Measurements from ENCODE around the gene MYMK.
A peak's percentile ranks its signal among the peaks of the same experiment; 100 is the strongest.

The MYMK gene

DNA sequence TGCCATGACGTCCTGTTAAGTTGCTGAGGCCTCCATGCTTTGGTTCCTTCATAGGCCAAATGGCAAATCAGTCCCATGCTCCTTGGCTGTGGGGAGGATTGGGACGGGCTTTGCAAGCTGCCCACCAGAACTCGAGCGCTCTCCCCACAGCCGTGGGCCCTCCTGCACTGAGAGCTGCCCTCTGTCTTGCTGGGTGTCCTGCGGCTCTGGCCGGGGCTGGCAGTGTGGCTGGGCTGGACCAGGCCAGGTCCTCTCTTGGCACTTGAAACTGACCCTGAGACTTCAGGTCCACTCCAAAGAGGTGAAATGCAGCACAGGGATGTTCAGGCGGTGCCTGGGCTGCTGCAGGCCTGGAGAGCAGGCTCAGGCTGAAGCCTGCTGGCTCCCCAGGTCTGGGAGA is 7.0 kb downstream of the MYMK start:
- no peak for DNase-seq

DNA sequence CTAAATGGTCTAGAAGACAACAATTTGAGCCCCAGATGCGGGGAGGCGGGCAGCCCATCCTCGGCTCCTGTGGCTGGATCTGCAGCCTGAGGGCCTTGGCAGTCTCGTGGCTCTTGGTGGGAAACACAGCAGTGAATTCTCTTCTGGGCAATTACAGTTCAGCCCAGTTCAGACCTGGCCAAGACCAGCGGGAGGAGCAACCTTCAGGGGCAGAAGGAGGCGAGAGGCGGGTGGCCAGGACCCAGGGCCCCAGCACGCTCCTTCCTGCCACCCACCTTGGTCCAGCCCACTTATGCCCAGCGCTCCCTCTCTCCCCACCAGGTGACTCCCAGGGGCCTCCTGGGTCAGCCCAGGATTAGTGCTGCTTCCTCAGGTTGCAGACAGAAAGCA is 7.8 kb downstream of the MYMK start:
- no peak for DNase-seq

DNA sequence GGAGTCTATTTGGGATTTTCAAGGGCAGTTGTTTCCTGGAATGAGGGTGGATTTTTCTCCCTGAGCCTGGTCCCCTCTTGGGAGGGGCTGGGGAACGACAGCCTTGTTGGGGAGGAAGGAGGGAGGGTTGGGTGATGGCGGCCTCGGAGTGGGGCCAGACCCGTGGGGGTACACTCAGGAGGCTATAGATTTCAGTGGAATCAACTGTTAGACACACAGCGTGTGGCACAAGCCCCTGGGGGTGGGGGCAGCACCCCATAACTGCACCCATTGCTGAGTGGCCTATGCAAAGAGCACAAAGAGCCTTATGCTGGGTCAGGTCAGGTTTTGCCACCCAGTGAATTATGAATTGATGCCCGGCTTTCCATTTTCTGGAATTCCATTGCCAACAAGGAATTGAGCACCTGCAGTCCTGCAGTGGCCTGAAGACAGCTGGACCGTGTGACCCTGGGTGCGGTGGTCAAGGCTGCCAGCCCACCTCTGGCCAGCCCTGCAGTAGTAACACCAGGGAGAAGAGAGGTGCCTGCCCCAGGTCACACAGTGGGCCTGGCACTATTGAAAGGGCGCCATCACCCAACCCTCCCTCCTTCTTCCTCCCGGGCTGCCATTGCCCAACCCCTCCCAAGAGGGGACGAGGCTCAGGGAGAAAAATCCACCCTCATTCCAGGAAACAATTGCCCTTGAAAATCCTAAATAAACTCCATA is 8.4 kb downstream of the MYMK start:
- DNase-seq = no peak

DNA sequence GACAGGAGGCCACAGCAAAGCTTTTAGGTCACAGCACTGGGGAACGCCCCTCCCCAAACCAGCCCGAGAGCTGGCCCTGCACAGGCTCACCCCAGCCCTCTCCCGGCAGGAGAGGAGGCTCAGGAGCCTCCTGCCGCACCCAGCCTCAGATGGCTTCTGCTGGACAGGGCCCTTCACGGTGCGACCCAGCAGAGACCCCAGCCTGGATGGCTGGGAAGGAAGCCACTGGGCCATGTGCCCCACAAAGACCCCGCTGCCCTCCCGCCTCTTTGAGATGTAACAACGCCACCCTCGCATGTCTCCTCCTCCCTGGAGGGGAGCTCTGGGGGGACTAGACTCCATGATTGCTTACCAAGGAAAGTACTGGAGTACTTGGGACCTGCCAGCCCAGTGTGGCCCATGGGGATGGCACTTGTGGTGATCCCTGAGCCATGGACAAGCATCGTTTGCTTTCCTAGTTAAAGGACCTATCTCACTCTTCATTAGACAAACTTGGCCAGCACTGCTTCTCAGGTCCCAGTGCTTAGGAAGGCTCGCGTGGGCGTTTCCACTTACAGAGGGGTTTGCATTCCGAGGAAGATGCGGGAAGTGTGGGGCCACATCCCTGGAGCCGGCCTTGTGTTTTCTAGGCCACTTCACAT is 9.0 kb downstream of the MYMK start:
- DNase-seq = no peak

DNA sequence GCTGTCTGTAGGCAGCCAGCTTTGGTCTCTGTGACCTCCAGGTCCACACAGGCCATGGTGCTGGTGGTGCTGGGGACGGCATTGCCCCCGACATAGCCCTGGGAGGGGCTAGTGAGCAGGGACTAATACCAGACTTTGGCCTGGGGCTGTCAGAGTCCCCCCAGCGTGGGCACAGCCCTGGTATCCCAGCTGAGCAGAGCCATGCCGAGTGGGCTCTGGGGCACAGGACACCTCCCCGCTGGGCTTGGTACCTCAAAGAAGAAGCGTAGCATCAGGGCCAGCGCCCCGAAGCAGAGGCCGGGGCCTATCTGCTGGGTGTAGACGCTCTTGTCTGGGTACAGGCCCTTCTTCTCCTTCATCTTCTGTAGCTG is 9.5 kb downstream of the MYMK start:
- DNase-seq = no peak

DNA sequence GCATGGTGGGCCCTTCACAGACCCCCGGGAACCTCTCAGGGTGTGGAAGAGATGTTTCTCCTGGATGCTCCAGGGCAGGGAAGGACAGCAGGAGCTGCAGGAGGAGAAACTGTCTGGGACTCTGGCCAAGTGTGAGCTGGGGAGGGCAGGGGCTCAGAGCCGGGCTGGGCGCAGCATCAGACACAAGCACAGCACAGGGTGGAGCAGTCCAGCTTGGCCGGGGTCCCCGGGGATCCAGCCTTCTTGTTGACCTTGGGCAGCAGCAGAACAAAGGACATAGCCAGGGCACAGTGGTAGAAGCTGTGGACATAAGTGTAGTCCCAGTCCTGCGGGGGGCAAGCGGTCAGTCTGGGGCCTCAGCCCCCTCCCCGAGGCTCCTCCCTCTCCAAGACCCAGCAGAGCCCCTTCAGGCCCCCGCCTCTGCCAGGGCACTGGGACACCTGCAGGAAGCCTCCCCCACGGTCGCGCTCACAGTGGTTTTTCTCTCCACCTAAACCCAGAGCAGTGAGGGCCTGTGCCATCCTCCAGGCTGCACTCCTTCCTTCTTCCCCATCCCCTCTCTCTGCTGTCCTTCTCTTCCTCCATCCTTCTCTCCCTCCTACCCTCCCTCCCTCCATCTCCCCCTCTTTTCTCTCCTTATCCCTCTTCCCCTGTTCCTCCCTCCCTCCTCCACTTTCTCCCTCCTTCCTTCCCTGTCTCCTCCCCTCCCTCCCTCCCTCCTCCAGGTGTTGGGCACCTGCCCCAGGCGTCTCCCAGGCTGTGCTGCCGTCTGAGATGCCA is 10.1 kb downstream of the MYMK start:
- peak; percentile 40 for DNase-seq

DNA sequence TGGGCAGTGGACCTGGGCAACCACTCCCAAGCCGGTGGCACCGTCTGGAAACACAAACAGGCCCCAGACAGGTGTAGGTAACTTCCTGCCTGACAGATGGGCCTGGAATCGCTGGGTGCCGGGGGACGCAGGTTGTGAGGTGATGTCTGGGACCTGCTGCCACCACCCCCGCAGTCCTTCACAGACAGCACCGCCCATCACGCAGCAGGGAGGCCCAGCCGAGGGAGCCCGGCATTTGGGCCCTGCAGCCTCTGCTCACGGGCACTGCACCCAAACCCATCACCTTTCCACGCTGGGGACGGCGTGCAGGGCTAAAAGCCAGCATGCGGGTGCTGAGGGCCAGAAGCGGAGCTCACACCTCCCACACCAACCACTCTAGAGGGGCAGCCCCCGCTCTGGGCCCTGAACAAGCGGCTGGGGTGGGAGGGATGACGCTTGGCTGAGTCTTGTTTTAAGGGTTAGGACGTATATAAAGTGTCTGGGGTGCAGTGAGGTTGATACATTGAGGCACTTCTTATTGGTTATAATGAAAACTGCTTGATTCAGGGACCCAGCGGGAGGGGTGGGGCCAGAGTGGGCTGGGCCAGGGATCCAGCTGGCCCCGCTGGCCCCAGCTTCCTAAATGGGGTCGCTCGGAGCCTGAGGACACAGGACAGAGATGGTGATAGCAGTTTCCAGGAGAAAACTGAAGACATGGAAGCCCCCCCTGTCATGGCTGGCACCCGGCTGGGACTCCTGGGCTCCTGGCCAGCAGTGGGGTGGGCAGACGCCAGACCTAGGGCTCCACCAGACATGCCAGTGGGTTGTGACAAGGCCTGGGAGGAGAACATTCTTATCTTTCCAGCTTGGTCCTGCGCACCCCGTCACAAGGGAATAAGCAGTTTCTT is 11.3 kb downstream of the MYMK start:
- no peak for DNase-seq

DNA sequence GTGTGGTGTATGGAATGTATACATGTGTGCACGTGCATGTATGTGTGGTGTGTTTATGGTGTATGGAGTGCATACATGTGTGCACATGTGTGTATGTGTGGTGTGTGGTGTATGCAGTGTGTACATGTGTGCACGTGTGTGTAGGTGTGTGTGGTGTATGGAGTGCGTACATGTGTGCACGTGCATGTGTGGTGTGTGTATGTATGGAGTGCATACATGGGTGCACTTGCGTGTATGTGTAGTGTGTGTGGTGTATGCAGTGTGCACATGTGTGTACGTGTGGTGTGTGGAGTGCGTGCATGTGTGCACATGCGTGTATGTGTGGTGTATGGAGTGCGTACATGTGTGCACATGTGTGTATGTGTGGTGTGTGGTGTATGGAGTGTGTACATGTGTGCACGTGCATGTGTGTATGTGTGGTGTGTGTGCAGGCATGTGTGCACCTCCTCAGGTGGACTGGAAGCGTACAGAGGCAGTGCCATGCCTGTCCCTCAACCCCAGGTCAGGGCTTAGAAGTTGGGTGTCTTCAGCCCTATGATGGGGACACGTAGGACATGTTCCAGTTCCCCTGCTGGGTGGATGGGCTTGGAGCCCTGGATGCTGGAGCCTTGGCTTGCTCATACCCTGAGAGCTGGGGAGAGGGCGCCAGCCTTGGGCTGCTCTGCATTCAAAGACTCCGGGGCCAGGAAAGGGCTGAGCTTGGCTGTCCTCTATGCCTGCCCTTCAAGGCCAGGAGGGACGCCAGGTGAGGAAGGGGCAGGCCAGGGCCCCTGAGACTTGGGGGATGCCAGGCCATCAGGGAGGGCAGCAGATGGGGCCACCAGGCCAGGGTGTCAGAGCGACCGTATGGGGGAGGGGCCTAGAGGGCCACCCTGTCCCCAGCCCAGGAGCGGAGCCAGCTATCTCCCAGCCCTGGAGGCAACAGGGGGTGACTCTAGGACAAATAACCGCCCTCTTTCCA is 12.2 kb downstream of the MYMK start:
- DNase-seq = no peak

DNA sequence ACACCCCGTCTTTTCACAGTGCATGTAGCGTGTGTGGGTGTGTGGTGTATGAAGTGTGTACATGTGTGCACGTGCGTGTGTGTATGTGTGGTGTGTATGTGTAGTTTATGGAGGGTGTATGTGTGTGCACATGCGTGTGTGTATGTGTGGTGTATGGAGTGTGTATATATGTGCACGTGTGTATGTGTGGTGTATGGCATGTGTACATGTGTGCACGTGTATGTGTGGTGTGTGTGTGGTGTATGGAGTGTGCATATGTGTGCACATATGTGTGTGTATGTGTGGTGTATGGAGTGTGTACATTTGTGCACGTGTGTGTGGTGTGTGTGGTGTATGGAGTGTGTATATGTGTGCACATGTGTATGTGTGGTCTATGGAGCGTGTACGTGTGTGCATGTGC is 13.2 kb downstream of the MYMK start:
- no peak for DNase-seq

DNA sequence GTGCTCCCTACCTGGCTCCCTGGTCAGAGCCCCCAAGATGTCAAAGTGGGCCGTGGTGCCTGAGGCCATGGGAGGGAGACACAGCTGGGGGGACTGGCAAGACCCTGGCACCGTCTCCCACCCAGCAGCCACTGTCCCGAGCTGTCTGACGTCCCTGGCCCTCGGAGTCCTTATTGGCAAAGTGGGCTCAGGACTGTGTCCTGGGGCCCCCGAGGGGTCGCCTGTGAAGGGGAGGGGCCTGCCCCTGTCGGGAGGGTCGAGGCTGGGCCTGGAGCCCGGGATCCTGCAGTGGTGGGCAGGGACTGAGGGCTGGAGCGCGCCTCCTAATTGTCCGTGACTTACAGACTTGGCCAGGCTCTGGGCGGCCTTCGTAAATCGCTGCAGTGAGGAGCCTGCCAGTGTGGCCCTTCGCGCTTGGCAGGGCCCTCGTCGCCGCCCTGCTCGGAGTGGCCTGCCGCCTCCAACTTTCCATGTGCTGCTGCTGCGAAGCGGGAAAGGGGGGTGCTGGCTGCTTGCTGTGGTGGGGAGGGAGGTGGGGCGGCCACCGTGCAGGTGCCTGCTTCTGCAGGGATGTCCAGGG is 13.7 kb downstream of the MYMK start:
- no peak for DNase-seq

DNA sequence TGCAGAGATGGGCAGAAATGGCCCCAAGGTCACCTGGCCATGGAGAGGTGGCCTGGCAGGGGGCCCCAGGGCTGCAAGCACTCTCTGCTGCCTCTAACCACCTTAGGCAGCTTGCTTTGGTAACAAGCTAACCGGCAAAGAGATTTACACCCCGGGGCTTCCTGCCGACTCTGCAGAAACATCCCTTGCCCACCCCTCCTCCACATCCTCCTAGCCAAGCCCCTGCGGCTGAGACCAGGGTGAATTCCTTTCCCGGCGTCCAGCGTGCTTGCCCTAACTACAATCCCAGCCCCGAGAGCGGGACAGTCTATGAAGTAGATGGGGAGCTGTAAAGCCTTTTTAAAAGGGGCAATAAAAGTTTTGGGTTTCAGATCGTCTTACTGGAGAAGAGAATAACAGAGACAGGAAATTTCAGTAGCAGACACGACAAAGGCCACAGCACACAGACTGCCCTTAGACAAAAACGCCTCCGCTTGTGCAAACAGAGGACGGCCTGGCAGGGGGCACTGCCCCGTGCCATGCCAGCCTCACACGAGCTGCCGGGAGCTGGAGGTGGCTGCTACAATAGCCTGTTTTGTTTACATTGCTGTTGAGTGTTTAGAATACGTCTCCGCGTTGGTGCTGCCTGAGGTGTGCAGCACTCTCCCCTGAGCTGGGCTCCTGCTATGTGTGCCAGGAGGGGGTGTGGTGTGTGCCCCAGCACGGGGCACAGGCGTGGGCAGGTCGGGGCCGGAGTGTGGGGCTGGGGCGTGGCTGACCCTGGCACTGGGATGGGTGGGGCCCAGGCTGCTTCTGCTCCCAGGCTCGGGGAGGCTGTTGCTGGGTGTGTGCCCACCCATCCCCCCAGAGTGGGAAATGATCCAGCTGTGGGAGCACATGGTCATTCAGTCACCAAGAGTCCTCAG is 15.3 kb downstream of the MYMK start:
- DNase-seq = no peak

DNA sequence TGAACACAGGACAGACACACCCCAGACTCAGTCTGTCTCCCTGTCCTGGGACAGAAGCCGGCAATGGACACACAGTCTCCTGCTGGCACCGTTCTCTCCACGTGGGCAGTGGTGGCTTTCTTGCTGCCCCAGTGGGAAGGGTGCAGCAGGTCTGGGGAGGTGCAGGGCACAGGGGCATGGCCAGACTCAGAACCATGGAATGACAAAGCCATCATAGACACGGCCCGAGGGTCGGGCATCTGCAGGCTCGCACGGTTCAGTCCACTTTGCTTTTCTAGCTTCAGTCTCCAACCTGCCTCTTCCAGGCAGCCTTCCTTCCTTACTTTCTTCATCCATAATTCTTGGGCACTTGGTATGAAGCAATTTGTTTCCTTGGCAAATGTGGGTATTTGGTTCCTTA is 16.7 kb downstream of the MYMK start:
- no peak for DNase-seq

DNA sequence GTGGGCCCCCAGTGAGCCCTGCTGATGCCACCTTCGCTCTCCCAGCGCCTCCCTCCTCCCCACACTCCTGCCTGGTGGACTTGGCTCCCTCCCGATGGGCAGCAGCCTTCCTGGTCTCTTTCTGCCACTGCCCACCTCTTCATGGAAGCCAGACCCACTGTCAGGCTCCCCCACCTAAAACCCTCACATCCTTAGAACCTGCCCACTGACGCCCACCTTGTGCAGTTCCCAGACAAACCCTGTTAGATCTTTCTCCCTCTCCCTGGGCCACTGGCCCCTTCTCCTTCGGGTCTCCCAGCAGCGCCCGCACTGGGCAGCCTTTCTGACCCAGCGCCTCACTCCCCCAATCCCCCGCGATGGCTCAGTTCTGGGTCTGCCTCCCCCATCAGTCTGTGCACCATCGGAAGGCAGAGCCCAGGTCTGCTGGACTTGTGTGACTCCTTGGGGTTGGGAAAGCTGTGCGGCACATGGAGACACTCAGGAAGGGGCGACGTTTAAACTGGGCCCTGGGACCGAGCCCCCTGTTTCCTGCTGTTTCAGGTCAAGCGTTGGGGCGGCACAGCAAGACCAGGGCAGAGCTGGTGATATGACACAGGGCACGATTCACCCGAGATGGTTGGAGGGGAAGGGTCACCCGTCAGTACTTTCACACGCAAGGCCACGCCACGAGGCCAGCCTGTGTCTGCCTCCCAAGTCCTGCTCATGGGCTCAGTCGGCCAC is 17.4 kb downstream of the MYMK start:
- no peak for DNase-seq

DNA sequence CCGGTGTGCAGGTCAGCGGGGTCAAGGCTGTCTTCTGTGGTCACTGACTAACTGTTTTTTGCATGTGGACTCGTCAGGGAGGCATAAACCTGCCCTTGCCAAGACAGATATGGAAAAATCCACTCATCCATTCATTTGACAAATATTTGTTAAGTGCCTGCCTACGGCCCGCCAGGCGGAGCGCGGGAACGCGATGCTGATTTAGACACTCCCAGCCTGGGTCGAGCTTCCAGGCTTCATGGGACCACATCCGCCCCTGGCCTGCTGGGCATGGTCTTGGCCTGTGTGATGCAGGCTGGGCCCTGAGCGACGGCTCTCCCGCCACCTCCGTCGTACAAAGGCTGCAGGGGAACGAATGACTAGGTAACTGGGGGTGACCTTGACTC is 18.1 kb downstream of the MYMK start:
- DNase-seq = no peak

DNA sequence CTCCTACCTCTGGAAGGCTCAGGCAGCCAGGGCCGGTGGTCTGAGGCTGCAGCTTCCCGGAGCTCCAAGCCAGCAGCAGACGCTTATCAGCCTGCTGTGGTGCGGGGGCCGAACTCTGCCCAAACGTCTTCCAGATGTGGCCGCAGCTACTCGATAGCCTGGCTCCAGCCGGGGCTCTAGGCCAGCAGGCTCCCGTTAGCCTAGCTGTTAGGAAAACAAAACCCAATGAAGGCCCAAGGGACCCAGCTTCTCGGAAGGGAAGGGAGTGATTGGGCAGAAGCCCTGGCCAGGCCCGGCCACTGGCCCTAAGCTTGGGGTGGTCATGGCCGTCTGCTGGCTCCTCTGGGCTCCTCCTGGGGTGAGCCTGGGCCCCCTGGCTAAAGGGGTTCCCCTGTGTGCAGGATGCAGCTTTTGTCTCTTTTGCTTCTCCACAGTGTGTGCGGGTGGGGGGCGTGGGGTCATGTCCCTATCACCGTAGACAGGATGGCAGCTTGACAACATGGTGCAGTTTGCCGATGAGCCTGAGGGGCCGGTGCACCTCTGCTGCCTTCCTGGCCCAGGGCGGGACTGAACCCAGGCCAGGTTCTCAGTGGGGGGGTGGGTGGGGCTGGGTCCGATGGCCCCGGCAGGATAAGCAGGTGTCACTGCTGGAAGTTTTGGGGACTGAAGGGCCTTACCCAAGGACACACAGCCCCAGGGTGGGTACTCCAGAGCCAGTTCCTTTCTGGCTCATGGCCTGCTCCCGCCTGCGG is 18.7 kb downstream of the MYMK start:
- no peak for DNase-seq

DNA sequence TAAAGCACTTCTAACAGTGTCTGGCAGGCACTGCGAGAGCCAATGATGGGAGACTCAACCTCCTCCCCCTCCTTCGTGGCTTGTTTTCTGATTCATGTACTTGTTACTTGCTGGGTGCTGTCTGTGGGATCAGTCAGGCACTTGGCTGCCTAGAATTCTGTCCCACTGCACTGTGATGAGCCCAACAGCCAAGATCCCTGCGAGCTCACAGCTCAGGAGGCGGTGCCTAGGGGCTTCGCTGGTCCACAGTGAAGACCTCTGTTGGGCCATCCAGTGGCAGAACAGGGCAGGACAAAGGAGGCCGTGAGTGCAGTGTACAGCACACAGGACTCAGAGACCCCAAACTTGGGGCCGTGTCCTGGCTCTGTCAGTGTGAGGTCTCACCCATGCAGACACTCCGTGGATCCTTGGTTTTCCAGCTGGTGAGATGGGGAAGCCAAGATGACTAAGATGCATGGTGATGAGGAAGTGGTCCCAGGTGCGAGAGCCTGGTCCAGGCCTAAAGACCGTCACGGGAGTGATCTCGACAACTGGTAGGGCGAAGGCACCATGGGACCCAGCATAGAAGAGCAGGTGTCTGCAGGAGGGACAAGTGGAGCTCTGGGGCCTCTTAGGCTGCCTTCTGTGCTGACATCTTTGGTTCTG is 19.5 kb downstream of the MYMK start:
- no peak for DNase-seq

DNA sequence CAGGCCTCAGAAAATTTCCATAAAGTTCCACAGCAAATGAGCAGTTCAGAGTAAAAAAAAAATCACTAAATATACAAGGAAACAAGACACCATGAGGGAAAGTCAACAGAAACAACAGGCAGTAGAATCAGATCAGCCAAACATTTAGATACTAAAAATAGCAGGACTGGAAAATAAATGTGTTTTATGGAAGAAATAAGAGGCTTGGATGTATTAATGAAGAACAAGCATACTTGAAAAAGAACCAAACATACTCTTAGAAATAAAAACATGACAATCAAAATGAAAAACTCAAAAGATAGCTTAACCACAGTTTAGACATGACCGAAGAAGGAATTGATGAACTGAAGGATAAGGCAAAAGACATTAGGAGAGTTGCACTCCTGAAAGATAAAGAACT is 22.6 kb downstream of the MYMK start:
- DNase-seq = no peak

DNA sequence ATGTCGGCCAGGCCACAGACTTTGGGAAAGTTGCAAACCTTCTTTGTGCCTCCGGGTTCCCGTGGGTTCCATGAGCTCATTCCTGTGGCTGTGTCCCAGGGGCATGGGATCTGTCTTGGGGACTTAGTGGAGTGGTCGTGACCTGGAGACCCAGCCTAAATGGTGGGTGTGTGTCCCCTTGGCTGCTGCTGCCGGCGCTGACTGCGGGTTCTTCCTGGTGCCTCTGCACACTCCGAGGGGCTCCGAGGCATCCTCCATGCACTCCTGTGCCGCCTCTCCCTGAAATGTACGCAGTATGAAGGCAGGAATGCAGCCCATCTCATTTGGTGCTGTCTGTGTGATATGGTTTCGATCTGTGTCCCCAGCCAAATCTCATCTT is 24.9 kb downstream of the MYMK start:
- DNase-seq = no peak
